Stimulated activated CD8-positive, alpha-beta memory T cell treated with anti-CD3 and anti-CD28 coated beads, Interleukin-7, amount 100 ng/mL, for 24 hours (primary cell): ENCODE data around the gene ZNF433.
A peak's percentile ranks its signal among the peaks of the same experiment; 100 is the strongest.

Experiments
- DNase-seq: peaks from one replicate; pipeline ENCODE4 v3.0.0-alpha.2; 2020; ENCODE audit warnings: low read depth

ZNF433 gene

DNA sequence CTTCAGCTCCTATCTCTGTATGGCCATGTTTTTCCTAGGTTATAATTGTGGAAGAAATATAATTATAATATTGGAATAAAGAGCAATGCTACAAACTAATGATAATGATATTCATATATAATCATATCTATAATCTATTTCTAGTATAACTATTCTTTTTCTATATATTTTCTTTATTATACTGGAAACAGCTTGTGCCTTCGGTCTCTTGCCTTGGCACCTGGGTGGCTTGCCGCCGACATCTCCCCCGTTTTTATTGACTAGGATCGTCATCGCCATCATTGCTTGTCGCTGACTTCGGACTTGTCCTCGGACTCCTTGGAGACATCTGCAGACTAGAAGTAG, 46.4 kb downstream of the ZNF433 start:
- no peak for DNase-seq

DNA sequence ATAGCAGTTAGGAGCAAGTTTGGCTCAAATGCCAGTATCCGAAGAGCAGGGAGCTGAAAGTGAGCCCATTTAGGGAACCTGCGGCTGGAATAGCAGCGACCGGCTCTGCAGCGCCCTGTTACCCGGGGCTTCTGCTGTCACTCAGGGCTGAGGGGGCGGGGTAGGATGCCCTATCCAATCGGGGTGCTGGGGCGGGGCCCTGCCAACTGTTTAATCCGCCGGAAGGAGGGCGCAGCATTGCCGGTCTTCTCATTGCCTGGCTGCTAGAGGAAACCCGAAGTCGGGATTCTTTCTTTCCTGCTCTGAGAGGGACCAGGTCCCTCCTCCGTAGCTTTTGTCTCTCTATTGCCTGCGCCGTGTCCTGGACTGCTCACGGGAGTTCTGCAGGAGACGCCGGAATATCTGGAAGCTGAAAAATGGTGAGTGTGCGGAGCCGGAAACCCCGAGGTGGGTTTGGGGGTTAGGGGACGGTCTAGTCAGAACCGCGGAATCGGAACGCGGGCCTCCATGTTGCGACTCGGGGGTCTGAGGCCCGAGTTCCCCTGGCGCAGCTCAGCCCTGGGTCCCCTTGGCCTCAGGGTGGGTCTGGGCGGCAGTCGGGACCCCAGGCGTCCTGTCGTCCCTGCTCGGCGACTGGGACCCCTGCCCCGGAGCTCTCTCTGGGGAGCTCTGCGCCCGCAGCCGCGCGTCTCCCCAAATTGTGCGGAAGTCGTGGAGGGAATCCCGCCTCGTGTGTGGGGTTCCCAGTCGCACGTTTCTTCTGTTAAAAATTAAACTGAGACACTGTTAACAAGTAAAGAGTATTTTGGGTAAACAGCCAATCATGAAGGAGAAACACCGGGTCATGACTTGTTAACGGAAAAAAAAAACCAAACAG, 47.8 kb downstream of the ZNF433 start:
- DNase-seq, result peak; percentile 91

DNA sequence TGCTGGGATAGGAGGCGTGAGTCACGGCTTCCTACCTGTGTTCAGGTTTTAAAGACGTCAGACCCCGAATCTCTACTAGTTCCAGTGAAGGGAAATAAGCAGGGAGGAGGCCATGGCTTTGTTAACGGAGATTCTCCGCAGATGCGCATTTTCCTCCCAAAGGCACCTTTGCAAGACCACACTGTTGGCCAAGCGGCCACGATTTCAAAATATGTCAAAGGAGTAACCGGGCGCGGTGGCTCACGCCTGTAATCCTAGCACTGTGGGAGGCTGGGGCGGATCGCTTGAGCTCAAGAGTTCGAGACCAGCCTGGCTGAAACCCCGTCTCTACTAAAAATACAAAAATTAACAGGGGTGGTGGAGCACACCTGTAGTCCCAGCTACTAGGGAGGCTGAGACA, 48.7 kb downstream of the ZNF433 start:
- DNase-seq, result no peak

DNA sequence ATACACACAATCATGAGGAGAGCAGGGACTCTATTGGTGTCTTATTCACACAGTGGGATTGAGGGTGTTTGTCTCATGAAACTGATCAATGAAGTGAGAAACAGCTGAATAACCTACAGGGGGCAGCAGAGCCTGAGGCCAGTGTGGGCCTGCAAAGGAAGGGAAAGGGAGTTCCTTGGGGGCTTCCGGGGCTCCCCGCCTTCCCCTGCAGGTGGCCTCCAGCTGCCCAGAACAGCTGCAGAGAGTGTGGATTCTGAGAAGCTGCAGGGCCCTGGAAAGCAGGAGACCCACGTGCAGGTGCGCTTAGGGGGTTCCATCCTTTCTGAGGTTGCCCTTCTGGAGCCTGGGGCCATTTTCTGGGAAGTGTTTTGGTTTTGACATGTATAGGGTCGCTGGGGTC, 50.5 kb downstream of the ZNF433 start:
- DNase-seq, result no peak

DNA sequence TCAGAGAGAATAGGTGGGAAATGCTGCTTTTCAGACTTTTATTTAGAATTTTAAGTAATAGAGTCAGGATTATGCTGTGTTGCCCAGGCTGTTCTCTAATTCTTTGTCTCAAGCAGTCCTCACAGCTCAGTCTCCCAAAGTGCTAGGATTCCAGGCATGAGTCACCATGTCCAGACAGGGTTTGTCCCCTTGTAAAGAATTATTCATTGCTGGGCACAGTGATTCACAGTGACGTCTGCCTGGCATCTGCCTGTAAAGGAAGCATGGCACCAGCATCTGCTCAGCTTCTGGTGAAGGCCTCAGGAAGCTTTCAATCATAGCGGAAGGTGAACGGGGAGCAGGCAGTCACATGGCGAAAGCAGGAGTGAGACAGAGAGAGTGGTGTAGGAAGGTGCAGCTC, 53.0 kb downstream of the ZNF433 start:
- DNase-seq, result no peak

DNA sequence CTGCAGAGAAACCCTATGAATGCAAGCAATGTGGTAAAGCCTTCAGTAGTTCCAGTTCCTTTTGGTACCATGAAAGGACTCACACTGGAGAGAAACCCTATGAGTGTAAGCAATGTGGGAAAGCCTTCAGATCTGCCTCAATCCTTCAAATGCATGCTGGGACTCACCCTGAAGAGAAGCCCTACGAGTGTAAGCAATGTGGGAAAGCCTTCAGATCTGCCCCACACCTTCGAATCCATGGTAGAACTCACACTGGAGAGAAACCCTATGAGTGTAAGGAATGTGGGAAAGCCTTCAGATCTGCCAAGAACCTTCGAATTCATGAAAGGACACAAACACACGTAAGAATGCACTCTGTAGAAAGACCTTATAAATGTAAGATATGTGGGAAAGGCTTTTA, 56.0 kb downstream of the ZNF433 start:
- no peak for DNase-seq

DNA sequence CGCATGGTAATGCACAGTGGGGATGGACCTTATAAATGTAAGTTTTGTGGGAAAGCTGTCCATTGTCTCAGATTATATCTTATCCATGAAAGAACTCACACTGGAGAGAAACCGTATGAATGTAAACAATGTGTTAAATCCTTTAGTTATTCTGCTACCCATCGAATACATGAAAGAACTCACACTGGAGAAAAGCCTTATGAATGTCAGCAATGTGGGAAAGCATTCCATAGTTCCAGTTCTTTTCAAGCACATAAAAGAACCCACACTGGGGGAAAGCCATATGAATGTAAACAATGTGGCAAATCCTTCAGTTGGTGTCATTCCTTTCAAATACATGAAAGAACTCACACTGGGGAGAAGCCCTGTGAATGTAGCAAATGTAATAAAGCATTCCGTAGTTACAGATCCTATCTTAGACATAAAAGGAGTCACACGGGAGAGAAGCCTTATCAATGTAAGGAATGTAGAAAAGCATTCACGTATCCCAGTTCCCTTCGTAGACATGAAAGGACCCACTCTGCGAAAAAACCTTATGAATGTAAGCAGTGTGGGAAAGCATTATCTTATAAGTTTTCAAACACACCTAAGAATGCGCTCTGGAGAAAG, 56.9 kb downstream of the ZNF433 start:
- no peak for DNase-seq

DNA sequence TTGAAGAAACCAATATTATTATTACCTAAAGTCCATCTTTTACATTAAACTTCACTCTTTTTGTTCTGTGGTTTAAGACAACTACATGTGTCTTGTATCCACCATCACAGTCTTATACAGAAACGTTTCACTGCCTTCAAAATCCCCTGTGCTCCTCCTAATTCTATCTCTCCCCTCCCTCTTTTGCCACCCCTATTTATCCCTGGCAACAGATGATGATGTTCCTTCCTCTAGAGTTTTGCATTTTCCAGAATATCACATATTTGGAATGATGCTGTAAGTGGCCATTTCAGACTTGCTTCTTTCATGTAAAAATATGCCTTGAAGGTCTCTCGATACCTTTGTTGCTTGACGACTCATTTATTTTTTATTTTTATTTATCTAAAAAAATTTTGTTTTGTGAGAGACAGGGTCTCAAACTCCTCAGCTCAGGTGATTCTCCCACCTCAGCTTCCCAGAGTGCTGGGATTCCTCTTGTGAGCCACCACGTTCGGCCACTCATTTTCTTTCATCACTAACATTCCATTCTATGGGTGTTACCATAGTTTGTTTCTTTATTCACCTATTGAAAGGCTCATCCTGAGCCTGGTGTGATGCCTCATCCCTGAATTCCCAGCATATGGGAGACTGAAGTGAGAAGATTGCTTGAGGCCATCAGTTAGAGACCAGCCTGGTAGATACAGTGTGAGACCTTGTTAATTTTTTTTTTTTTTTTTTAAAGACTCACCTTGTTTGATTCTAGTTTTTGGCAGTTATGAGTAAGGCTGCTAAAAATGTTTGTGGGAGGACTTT, 62.3 kb downstream of the ZNF433 start:
- DNase-seq, result no peak

DNA sequence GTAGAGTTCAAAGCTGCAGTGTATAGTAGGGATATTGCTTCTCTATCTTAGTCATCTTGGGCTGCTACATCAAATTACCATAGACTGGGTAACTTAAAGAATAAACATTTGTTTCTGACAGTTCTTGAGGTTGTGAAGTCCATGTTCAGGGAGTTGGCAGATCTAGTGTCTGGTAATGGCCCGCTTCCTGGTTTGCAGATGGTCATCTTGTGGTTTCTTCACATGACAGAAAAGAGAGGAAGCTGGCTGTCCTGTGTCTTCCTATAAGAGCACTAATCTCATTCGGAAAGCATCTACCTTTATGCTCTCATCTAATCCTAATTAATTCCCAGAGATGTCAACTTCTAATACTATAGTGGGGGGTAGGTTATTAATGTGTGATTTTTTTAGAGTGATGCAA, 64.4 kb downstream of the ZNF433 start:
- DNase-seq, result no peak

DNA sequence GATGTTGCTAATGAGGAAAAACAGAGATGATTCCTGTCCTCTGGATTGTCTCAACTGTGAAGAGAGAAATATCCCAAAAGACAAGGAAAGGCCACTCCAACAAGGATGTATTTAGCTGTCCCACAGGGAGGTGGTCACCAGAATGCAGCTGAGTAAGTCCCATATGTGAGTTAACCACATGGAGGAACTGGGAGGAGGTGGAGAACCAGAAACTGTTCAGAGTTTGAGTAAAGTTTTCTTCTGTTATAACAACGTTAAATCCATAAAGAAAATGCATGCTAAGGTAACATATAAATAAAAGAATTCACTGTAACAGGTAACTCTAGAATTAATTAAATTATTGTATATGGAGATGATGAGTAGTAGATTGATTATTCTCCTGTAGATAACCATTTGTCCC, 65.3 kb downstream of the ZNF433 start:
- DNase-seq, result no peak

DNA sequence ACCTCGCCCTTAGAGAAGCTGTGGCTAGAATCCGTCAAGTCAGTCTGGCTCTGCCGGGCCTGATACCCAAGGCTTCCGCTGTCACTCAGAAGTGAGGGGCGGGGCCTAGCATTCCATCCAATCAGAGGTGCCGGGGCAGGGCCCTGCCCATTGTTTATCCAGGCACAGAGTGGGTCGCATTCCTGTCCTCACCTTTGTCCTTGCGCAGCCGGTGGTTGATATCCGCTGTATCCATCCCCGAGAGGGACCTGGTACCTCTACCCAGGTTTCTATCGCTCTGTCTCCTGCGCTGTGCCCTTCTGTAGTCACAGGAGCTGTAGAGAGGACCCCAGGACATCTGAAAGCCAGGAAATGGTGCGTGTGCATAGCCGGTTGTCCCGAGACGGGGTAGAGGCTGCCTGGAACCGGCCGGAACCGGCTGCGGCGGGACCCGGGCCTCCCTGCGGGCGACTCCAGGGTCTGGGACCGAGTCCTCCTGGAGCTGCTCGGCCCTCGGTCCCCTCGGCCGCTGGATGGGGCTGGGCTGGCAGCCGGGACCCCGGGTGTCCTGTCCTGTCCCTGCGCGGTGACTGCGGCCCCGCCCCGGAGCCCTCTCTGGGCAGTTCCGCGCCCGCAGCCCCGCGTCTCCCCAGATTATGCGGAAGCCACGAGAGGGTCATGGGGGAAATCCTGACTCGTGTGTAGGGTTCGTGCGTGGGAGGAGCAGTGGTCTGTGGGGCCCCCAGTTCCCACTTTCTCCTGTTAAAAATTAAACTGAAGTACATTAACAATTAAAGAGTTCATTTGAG, 70.4 kb downstream of the ZNF433 start, which contains the start of gene ZNF763:
Gene ZNF763, plus strand, starts transcription at position 183 of the 788 bp plus-strand sequence. Its CDS starts 169 bp downstream, at position 352.
- DNase-seq, result peak; percentile 75
